NCI-H2227 treated with DMSO at 0.1 percent for 48 hours (cell line): ENCODE measurements around the gene METTL16.
"Not testable (repeated sequence)": the region's sequence is repeated elsewhere in the genome, so short reads cannot be mapped to it uniquely, and the experiment has no call there.

Experiments
- DNase-seq: peaks from one replicate; lab custom pipeline; 2025; lab: John Stamatoyannopoulos, UW

Gene METTL16

DNA sequence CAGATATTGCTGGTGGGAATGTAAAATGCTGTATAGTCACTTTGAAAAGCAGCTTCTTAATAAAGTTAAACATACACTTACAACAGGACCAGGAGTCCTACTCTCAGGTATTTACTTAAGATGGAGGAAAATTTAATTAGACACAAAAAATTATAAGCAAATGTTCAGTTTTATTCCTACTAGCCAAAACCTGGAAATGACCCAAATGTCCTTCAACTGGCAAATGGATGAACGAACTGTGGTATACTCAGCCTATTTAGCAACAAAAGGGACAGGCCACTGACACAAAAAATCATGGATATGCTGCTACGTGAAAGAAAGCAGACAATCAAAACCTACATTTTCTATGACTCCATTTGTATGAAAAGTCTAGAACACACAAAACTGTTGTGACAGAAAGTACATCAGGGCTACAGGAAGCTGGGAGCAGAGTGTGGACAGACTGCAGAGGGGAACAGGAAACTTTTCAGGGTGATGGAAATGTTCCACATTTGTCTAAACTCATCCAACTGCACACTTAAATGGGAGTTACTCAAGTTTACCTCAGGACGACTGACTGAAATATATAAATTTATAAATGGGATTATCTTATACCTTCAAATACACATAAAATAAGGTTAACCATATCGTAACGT is 61.6 kb downstream of the METTL16 start:
- DNase-seq = no peak

DNA sequence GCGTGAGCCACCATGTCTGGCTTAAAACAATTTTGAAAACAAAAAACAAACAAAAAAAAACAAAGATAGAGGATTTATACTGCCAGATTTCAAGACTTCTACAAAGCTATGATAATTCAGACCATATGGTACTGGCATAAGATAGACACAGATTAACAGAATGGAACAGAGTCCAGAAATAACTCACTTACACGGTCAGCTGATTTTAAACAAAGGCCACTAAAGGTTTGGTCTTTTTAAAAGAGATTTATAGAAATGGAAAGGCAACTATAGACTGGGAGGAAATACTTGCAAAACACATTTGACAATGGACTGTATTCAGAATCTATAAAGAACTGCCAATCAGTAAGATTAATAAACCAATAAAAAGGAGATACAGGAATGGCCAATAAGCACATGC is 62.2 kb downstream of the METTL16 start:
- no peak for DNase-seq

DNA sequence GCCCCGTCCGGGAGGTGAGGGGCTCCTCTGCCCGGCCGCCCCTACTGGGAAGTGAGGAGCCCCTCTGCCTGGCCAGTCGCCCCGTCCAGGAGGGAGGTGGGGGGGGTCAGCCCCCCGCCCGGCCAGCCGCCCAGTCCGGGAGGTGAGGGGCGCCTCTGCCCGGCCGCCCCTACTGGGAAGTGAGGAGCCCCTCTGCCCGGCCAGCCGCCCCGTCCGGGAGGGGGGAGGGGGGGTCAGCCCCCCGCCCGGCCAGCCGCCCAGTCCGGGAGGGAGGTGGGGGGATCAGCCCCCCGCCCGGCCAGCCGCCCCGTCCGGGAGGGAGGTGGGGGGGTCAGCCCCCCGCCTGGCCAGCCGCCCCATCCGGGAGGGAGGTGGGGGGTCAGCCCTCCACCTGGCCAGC is 64.2 kb downstream of the METTL16 start:
- DNase-seq = not testable (repeated sequence)

DNA sequence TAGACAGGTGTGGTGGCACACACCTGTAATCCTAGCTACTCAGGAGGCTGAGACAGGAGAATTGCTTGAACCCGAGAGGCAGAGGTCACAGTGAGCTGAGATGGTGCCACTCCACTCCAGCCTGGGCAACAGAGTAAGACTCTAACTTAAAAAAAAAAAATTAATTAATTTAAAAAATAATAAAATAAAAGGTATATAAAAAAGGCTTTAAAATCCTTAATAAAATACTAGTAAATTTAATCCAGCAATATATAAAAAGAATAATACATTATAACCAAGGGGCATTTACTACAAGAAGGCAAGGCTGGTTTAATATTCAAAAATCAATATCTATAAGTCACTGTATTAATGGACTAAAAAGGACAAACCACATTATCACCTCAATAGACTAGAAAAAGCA is 66.0 kb downstream of the METTL16 start:
- DNase-seq = no peak

- no peak for DNase-seq
Measured at GRCh38 chr17:2444382-2444781, 67.3 kb downstream of the METTL16 start.

DNA sequence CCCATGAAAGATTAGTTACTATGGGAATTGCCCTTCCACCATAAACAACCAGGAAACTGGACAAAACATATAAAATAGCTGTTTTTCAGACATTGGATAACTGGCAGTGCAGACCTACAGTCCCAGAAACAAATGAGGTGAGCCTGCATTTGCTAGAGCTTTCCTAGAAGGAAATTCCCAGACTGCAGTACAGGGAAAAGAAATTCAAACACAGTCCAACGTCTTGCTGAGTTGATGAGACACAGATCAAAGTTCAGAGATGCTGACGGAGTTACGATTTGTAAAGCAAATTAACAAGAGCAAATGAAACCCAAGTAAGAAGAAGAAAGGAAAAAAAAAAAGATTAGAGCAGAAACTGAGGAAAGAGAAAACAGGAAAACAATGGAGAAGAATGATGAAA is 69.5 kb downstream of the METTL16 start:
- no peak for DNase-seq

DNA sequence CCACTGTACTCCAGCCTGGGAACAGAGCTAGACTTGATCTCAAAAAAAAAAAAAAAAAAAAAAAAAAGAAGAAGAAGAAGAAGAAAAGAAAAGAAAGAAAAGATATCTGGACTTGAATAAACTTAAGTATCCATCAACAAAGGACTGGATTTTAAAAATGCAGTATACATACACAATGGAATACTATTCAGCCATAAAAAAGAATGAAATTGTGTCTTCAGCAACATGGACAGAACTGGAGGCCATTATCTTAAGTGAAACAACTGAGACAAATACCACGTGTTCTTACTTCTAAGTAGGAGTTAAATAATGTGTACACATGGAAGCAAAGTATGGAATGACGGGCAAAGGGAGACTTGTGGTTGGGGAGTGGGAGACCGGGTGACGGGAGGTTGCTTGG is 70.8 kb downstream of the METTL16 start:
- no peak for DNase-seq

DNA sequence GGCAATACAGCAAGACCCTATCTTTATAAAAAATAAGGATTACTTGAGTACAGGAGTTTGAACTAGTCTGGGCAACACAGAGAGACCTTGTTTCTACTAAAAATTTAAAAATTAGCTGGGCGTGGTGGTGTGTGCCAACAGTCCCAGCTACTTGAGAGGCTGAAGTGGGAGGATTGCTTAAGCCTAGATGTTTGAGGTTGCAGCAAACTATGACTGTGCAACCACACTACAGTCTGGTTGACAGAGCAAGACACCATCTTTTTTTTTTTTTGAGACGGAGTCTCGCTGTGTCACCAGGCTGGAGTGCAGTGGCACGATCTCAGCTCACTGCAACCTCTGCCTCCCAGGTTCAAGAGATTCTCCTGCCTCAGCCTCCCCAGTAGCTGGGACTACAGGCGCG is 71.7 kb downstream of the METTL16 start:
- not testable (repeated sequence) for DNase-seq

- DNase-seq = no peak
Measured at GRCh38 chr17:2438823-2439222, 72.9 kb downstream of the METTL16 start.

DNA sequence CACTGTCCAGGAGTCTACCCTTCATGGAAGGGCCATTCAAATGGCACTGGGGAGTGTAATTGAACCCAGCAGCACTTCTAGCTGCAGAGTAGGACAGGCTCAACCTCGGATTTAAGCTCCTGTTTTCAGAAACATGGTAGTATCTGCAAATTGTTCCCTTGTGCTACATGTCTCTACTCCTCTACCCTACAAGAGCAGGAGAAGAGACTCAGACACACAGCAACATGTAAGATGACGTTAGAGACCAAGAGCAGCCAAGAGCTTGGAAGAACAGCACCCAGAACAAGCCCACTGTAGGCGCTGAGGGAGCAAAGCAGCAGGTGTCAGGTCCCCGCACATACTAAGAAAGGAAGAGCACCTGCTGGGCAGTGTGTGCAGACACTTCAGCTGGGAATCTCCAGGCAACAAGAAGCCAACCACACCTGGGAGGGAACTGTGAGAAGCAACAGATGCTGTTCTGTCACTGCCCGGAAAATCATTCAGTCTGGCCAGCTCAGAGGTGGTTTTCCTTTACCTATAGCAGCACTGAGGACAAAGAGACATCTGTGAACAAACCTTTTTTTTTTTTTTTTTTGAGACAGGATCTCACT is 75.3 kb downstream of the METTL16 start:
- DNase-seq = no peak

GRCh38 chr17:2435862-2436261 is 75.8 kb downstream of the METTL16 start:
- peak; percentile 31 for DNase-seq

GRCh38 chr17:2435181-2435741 is 76.4 kb downstream of the METTL16 start:
- peak; percentile 90 for DNase-seq

GRCh38 chr17:2433696-2434095 is 78.0 kb downstream of the METTL16 start:
- DNase-seq = no peak

DNA sequence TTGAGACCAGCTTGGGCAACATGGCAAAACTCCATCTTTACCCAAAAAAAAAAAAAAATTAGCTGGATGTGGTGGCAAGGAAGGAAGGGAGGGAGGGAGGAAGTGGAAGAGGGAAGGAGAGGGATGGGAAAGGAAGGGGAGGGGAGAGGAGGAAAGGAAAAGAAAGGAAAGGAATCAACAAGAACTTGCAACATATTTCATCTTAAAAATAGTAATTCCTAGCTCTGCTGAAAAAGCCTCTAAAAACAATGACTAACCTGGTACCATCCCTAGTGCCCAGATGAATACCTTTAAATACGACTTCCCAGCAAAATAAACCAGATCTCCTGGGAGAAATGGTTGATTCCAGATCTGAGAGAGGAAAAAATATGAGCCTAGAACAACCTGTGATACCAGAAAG is 83.8 kb downstream of the METTL16 start:
- DNase-seq = no peak

- DNase-seq = no peak
Measured at GRCh38 chr17:2427215-2427614, 84.5 kb downstream of the METTL16 start.

DNA sequence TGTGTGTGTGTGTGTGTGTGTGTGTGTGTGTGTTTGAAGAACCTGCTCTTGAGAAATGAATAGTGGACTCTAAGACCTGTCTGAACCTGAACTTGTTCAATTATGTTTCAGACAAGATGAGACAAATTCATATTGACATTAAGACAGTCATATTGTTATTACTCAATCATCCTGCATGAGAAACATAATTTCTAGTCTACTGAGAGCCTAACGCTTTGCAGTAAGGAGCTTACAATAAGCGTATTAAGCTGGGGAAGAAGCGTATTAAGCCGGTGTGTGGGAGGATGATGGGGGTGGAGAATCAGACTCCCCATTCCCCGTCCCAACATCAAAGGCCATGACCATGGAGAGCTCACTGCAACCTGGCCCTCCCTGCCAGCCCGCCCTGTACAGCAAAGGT is 88.4 kb downstream of the METTL16 start:
- no peak for DNase-seq

- no peak for DNase-seq
Measured at GRCh38 chr17:2421315-2422147, 90.2 kb downstream of the METTL16 start.

- no peak for DNase-seq
Measured at GRCh38 chr17:2420176-2420575, 91.5 kb downstream of the METTL16 start.

DNA sequence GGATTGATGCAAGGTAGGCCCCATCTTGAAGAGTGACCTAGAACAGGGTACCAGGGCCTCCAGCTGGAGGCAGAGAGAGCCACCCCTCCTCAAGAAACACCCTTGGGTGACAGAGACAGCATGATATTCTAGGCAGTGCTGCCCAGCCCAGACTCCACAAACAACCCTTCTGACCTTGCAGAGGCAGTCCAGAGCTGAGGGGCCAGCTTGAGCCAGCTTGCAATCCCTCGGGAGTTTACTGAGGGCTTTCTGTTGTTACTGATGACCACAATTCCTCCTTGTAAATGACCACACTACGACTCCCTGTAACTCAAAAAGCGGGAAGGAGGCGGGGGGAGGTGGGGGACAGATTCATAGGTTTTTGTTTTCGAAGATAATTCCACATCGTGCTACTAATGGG is 92.2 kb downstream of the METTL16 start:
- no peak for DNase-seq

DNA sequence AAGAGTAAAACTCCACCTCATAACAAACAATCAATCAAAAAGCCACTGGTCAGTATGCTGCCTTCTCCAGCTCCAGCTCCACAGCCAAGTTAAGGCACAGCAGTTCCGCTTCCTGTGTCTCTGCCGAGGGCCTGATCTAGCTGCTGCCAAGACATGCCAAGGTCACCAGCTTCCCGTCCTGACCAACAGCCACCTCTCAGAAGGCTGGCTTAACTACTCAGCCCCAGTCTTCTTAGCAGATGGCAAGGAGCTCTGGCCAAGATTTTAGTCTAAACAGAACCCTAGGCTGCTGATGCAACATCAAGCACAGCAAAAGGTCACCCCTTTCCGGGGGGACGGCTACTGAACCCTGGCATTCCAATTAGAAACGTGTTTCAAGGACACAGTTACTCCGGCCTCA is 93.1 kb downstream of the METTL16 start:
- DNase-seq = no peak

GRCh38 chr17:2416010-2416734 is 95.5 kb downstream of the METTL16 start:
- DNase-seq = peak; percentile 64

DNA sequence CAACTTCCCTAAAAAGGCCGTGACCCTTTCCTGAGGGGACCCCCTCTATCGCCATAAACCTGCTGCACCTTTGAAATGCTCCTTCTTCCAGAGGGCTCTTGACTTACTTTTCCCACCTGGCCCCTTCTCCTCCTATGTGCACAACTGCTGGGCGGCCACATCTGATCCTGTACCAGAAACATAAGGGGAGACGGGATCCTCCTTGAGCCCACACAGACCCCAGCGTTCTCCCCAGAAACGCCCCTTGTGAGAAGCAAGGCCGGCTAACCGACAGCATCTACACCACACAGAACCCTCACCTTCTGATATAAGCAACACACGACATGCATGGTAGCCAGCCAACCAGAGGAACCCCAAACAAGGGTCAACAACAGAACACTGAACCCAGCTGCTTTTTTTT is 96.6 kb downstream of the METTL16 start:
- DNase-seq = no peak
